Mononuclear cell (primary cell): Measurements from ENCODE around the gene GRIN2A. TPM values are rescaled to one million over a fixed set of nuclear protein-coding genes. Genes with fewer than 3 reads are reported as not detected.
"Not testable (repeated sequence)": the region's sequence is repeated elsewhere in the genome, so short reads cannot be mapped to it uniquely, and the experiment has no call there.

ENCODE experiments used
- H3K27me3 ChIP-seq: 2 replicates; pipeline ENCODE4 v1.6.0; 2011; ENCODE audit warnings: low read length, control low read depth; ENCODE audit not compliant: insufficient read depth
- H3K4me1 ChIP-seq: 2 replicates; pipeline ENCODE4 v1.5.1; 2011; ENCODE audit warnings: mild to moderate bottlenecking, low read length, control low read depth; ENCODE audit not compliant: insufficient read depth
- H3K4me3 ChIP-seq: 2 replicates; pipeline ENCODE4 v1.5.1; 2011; ENCODE audit warnings: mild to moderate bottlenecking, low read length, moderate library complexity
- H3K9me3 ChIP-seq: 2 replicates; pipeline ENCODE4 v1.5.1; 2011; ENCODE audit warnings: low read depth, mild to moderate bottlenecking, control low read depth, low read length
- total RNA-seq: library from RNA; depleted of rRNA; stranded (reverse); fragments of >200 nt; gene quantifications from one replicate; pipeline ENCODE4 v1.2.3, GENCODE V29; 2012

Gene GRIN2A
- total RNA-seq, 1 donor = not detected

GRCh38 chr16:9909072-9909825, 273.0 kb downstream of the GRIN2A start:
- H3K4me1 ChIP-seq = no peaks in the 10 kb centered on the region
- no peaks in the 10 kb centered on the region for H3K9me3 ChIP-seq
- H3K27me3 ChIP-seq = no peaks in the 10 kb centered on the region
- no peak overlapping the region for H3K4me3 ChIP-seq

GRCh38 chr16:9908613-9909012, 273.6 kb downstream of the GRIN2A start:
- no peak overlapping the region for H3K4me3 ChIP-seq
- no peaks in the 10 kb centered on the region for H3K4me1 ChIP-seq
- H3K9me3 ChIP-seq = no peaks in the 10 kb centered on the region
- H3K27me3 ChIP-seq = no peaks in the 10 kb centered on the region

- no peaks in the 10 kb centered on the region for H3K4me1 ChIP-seq
- H3K4me3 ChIP-seq = no peak overlapping the region
- no peaks in the 10 kb centered on the region for H3K9me3 ChIP-seq
- H3K27me3 ChIP-seq = no peaks in the 10 kb centered on the region
These were observed 274.5 kb downstream of the GRIN2A start for GRCh38 chr16:9907752-9908151.

- H3K4me1 ChIP-seq = no peaks in the 10 kb centered on the region
- no peaks in the 10 kb centered on the region for H3K27me3 ChIP-seq
- no peaks in the 10 kb centered on the region for H3K9me3 ChIP-seq
- no peak overlapping the region for H3K4me3 ChIP-seq
These were observed 276.0 kb downstream of the GRIN2A start for GRCh38 chr16:9906218-9906617.

GRCh38 chr16:9904526-9904925, 277.7 kb downstream of the GRIN2A start:
- Histone ChIP-seq H3K27me3 (no peaks in the 10 kb centered on the region), H3K9me3 (no peaks in the 10 kb centered on the region), H3K4me1 (no peaks in the 10 kb centered on the region), H3K4me3 (no peak overlapping the region)

GRCh38 chr16:9900576-9900975, 281.7 kb downstream of the GRIN2A start:
- Histone ChIP-seq H3K4me3 (no peak overlapping the region), H3K27me3 (no peaks in the 10 kb centered on the region), H3K9me3 (no peaks in the 10 kb centered on the region), H3K4me1 (no peaks in the 10 kb centered on the region)

- no peaks in the 10 kb centered on the region for H3K27me3 ChIP-seq
- no peak overlapping the region for H3K4me3 ChIP-seq
- no peaks in the 10 kb centered on the region for H3K9me3 ChIP-seq
- H3K4me1 ChIP-seq = no peaks in the 10 kb centered on the region
These were observed 283.7 kb downstream of the GRIN2A start for GRCh38 chr16:9898555-9898954.

- Histone ChIP-seq H3K4me1 (no peaks in the 10 kb centered on the region), H3K4me3 (no peak overlapping the region), H3K9me3 (no peaks in the 10 kb centered on the region), H3K27me3 (no peaks in the 10 kb centered on the region)
These were observed 284.1 kb downstream of the GRIN2A start for GRCh38 chr16:9898124-9898523.

- no peaks in the 10 kb centered on the region for H3K27me3 ChIP-seq
- no peaks in the 10 kb centered on the region for H3K9me3 ChIP-seq
- no peak overlapping the region for H3K4me3 ChIP-seq
- H3K4me1 ChIP-seq = no peaks in the 10 kb centered on the region
These were observed 286.4 kb downstream of the GRIN2A start for GRCh38 chr16:9895817-9896216.

GRCh38 chr16:9885876-9886275, 296.4 kb downstream of the GRIN2A start:
- H3K9me3 ChIP-seq = no peaks in the 10 kb centered on the region

GRCh38 chr16:9885467-9885866, 296.8 kb downstream of the GRIN2A start:
- H3K4me3 ChIP-seq = no peak overlapping the region
- H3K9me3 ChIP-seq = no peaks in the 10 kb centered on the region
- H3K4me1 ChIP-seq = no peaks in the 10 kb centered on the region
- H3K27me3 ChIP-seq = no peaks in the 10 kb centered on the region

More at GRCh38 chr16:9885876-9886275, 296.4 kb downstream of the GRIN2A start:
- H3K4me3 ChIP-seq = no peak overlapping the region
- H3K27me3 ChIP-seq = no peaks in the 10 kb centered on the region
- H3K4me1 ChIP-seq = no peaks in the 10 kb centered on the region

- not testable (repeated sequence) for H3K4me3 ChIP-seq, H3K9me3 ChIP-seq, H3K27me3 ChIP-seq, H3K4me1 ChIP-seq
These were observed 306.2 kb downstream of the GRIN2A start for GRCh38 chr16:9875981-9876380.

GRCh38 chr16:9874219-9874618, 308.0 kb downstream of the GRIN2A start:
- no peaks in the 10 kb centered on the region for H3K4me1 ChIP-seq
- H3K4me3 ChIP-seq = no peak overlapping the region
- no peaks in the 10 kb centered on the region for H3K9me3 ChIP-seq
- no peaks in the 10 kb centered on the region for H3K27me3 ChIP-seq

- Histone ChIP-seq H3K9me3 (no peaks in the 10 kb centered on the region), H3K4me1 (no peaks in the 10 kb centered on the region), H3K4me3 (no peak overlapping the region), H3K27me3 (no peaks in the 10 kb centered on the region)
These were observed 311.3 kb downstream of the GRIN2A start for GRCh38 chr16:9870962-9871361.

GRCh38 chr16:9869776-9870175, 312.5 kb downstream of the GRIN2A start:
- Histone ChIP-seq H3K9me3 (no peaks in the 10 kb centered on the region), H3K4me3 (no peak overlapping the region), H3K4me1 (no peaks in the 10 kb centered on the region), H3K27me3 (no peaks in the 10 kb centered on the region)

- Histone ChIP-seq H3K9me3 (no peaks in the 10 kb centered on the region), H3K4me3 (no peak overlapping the region), H3K4me1 (no peaks in the 10 kb centered on the region), H3K27me3 (no peaks in the 10 kb centered on the region)
These were observed 313.6 kb downstream of the GRIN2A start for GRCh38 chr16:9868606-9869149.
